MM.1S (cell line): ENCODE results near the gene CCDC121.

Source experiments
- DNase-seq: peaks from one replicate; pipeline ENCODE4 v3.0.0-alpha.2; 2015
- H2AFZ ChIP-seq: fragments of 300-600 bp; sonication (generic); 2 replicates; pipeline ENCODE4 v1.6.0; 2016; ENCODE audit warnings: antibody characterized with exemption, low read length
- H3F3A ChIP-seq: fragments of 300-600 bp; sonication (generic); 2 replicates; pipeline ENCODE4 v1.6.1; 2016; ENCODE audit warnings: mild to moderate bottlenecking, antibody characterized with exemption, low read length, moderate library complexity, mixed read lengths; ENCODE audit not compliant: insufficient read depth
- H3K27ac ChIP-seq: fragments of 300-600 bp; sonication (generic); 2 replicates; pipeline ENCODE4 v1.5.1; 2016; ENCODE audit warnings: mild to moderate bottlenecking, low read length
- H3K27me3 ChIP-seq: fragments of 300-600 bp; sonication (generic); replicated peaks from 2 replicates; pipeline ENCODE4 v1.6.0; 2016; ENCODE audit warnings: low read length; ENCODE audit not compliant: insufficient read depth
- H3K36me3 ChIP-seq: fragments of 300-600 bp; sonication (generic); replicated peaks from 2 replicates; pipeline ENCODE4 v1.6.1; 2016; ENCODE audit warnings: mild to moderate bottlenecking, low read length, mixed read lengths; ENCODE audit not compliant: insufficient read depth
- H3K4me1 ChIP-seq: fragments of 300-600 bp; sonication (generic); 2 replicates; pipeline ENCODE4 v1.6.1; 2016; ENCODE audit warnings: low read length, mixed read lengths
- H3K4me2 ChIP-seq: fragments of 300-600 bp; sonication (generic); 2 replicates; pipeline ENCODE4 v1.6.0; 2016; ENCODE audit warnings: low read depth, low read length
- H3K4me3 ChIP-seq: fragments of 300-600 bp; sonication (generic); 2 replicates; pipeline ENCODE4 v1.5.1; 2016; ENCODE audit warnings: low read length, mixed read lengths
- H3K79me2 ChIP-seq: fragments of 300-600 bp; sonication (generic); 2 replicates; pipeline ENCODE4 v1.6.1; 2016; ENCODE audit warnings: mixed run types, low read length, mixed read lengths
- H3K9ac ChIP-seq: fragments of 300-600 bp; sonication (generic); 2 replicates; pipeline ENCODE4 v1.6.1; 2016; ENCODE audit warnings: low read length, mixed read lengths
- H3K9me2 ChIP-seq: fragments of 300-600 bp; sonication (generic); replicated peaks from 2 replicates; pipeline ENCODE4 v1.6.1; 2016; ENCODE audit warnings: mild to moderate bottlenecking, low read length, mixed read lengths; ENCODE audit not compliant: insufficient read depth
- H3K9me3 ChIP-seq: fragments of 300-600 bp; sonication (generic); replicated peaks from 2 replicates; pipeline ENCODE4 v1.6.1; 2016; ENCODE audit warnings: mild to moderate bottlenecking, low read length, mixed read lengths; ENCODE audit not compliant: insufficient read depth
- H4K20me1 ChIP-seq: fragments of 300-600 bp; sonication (generic); 2 replicates; pipeline ENCODE4 v1.6.1; 2016; ENCODE audit warnings: mild to moderate bottlenecking, low read length, moderate library complexity, mixed read lengths; ENCODE audit not compliant: insufficient read depth
- EZH2 ChIP-seq: fragments of 300-600 bp; sonication (generic); optimal IDR thresholded peaks from 2 replicates; pipeline ENCODE3; 2017; ENCODE audit warnings: low read depth, mild to moderate bottlenecking, antibody characterized with exemption, low read length, mixed read lengths
- EZH2phosphoT487 ChIP-seq: fragments of 300-600 bp; sonication (generic); IDR thresholded peaks from 2 replicates; pipeline ENCODE4 v1.6.1; 2018; ENCODE audit warnings: antibody characterized with exemption, low read length
- TF ChIP-seq, protein P1 (sequence below): fragments of 300-600 bp; sonication (generic); IDR thresholded peaks from 2 replicates; pipeline ENCODE4 v1.5.1; 2016; ENCODE audit warnings: antibody characterized with exemption, low read length, mixed read lengths

CCDC121 gene

DNA sequence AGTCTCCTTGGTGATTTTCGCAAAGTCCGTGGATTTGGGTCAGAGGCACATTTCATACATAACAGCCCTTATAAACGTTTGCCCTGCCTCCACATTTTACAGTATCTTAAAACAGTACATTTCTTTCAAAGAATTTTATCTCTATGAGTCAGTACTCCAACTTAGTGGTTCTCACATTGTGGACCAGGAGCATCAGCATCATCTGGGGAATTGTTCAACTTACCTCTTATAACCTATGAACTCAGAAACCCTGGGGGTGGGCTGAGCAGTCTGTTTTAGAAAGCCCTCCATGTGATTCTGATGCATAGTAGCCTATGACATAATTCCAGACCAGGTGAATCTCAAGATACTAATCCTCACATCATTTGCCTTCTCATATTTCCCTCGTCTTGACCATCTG, 22.2 kb upstream of the CCDC121 start:
- Histone ChIP-seq H3K27me3 (no peaks in the 10 kb centered on the region), H2AFZ (no peak overlapping the region), H3K9me3 (no peaks in the 10 kb centered on the region), H3K4me1 (no peaks in the 10 kb centered on the region), H3K4me3 (no peak overlapping the region), H3K9ac (no peak overlapping the region), H3K79me2 (no peaks in the 10 kb centered on the region), H3K4me2 (no peak overlapping the region), H4K20me1 (no peaks in the 10 kb centered on the region), H3K27ac (no peak overlapping the region), H3K36me3 (0 out of 2 replicates have a peak, but pooled peaks cover 8% of the 10 kb centered on the region), H3K9me2 (no peaks in the 10 kb centered on the region), H3F3A (no peaks in the 10 kb centered on the region)
- DNase-seq, result no peak
- TF ChIP-seq EZH2, result no peak
- TF ChIP-seq EZH2phosphoT487, result no peak
- TF ChIP-seq, protein P1, sequence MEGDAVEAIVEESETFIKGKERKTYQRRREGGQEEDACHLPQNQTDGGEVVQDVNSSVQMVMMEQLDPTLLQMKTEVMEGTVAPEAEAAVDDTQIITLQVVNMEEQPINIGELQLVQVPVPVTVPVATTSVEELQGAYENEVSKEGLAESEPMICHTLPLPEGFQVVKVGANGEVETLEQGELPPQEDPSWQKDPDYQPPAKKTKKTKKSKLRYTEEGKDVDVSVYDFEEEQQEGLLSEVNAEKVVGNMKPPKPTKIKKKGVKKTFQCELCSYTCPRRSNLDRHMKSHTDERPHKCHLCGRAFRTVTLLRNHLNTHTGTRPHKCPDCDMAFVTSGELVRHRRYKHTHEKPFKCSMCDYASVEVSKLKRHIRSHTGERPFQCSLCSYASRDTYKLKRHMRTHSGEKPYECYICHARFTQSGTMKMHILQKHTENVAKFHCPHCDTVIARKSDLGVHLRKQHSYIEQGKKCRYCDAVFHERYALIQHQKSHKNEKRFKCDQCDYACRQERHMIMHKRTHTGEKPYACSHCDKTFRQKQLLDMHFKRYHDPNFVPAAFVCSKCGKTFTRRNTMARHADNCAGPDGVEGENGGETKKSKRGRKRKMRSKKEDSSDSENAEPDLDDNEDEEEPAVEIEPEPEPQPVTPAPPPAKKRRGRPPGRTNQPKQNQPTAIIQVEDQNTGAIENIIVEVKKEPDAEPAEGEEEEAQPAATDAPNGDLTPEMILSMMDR, result no peak

DNA sequence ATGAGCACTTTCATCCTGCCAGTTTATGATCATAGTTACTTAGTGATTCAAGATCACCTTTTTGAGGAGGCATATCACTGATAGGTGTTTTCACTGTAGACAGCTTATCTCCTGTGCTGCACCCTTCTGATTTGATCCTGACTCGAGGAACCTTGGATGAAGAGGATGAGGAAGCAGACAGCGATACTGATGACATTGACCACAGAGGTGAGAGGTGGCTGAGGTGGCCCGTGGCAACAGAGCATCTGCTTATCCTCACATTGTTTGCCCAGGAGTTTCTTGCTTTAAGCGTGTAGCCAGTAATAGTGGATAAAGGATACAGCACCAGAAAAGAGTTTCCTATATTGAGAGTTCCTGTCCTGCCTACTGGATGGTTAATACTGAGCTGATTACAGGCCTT, 18.9 kb upstream of the CCDC121 start:
- Histone ChIP-seq H3K27ac (no peak overlapping the region), H3K9ac (no peak overlapping the region), H3K79me2 (no peaks in the 10 kb centered on the region), H3K9me2 (no peaks in the 10 kb centered on the region), H3K27me3 (no peaks in the 10 kb centered on the region), H2AFZ (no peak overlapping the region), H3K4me2 (no peak overlapping the region), H3K4me3 (no peak overlapping the region), H3F3A (no peaks in the 10 kb centered on the region), H3K36me3 (0 out of 2 replicates have a peak, but pooled peaks cover 8% of the 10 kb centered on the region), H3K4me1 (no peaks in the 10 kb centered on the region), H3K9me3 (no peaks in the 10 kb centered on the region), H4K20me1 (no peaks in the 10 kb centered on the region)
- no peak for TF ChIP-seq EZH2
- no peak for TF ChIP-seq EZH2phosphoT487
- TF ChIP-seq, protein P1, result no peak
- DNase-seq, result no peak

DNA sequence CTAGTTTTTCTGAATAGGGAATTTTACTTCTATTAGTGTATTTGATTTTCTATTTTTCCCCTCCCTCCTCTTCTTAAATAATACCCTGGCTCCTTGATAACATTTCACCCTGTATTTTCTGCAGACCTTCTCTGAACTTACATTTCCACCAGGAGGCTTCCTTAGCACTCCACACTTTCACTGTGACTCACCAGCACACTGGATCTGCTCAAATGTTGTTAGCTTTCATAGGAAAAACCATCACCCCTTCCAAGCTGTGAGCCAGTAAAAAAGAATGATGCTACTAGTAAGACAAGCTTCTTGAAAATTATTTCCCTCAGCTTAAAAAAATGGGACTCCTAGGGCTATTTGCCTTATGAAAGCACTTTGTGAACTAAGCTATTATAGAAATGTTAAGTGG, 18.5 kb upstream of the CCDC121 start:
- Histone ChIP-seq H3K9me2 (no peaks in the 10 kb centered on the region), H4K20me1 (no peaks in the 10 kb centered on the region), H3K27me3 (no peaks in the 10 kb centered on the region), H3F3A (no peaks in the 10 kb centered on the region), H3K4me1 (no peaks in the 10 kb centered on the region), H3K79me2 (no peaks in the 10 kb centered on the region), H3K9ac (no peak overlapping the region), H3K4me2 (no peak overlapping the region), H3K36me3 (0 out of 2 replicates have a peak, but pooled peaks cover 8% of the 10 kb centered on the region), H3K4me3 (no peak overlapping the region), H3K9me3 (no peaks in the 10 kb centered on the region), H3K27ac (no peak overlapping the region), H2AFZ (no peak overlapping the region)
- DNase-seq, result no peak
- TF ChIP-seq EZH2phosphoT487 (no peak), EZH2 (no peak)
- TF ChIP-seq, protein P1, result no peak
